ENCODE measurements around the gene SOWAHA.

SOWAHA gene

GRCh38 chr5:132819468-132819867 lies 6.4 kb downstream of the SOWAHA start:
- no peak for DNase-seq
- H3K36me3 Mint-ChIP-seq (ENCODE audit: insufficient read depth), result no peaks in the 10 kb centered on the region
- peaks cover 13 to 42% of the 10 kb centered on the region in 2 donors for H3K27me3 Mint-ChIP-seq
- H3K4me1 Mint-ChIP-seq (ENCODE audit: low read depth in 2 of 2), result peaks cover 4 to 7% of the 10 kb centered on the region in 2 donors
- peak overlapping the region in 1 of 2 donors; percentile 42 for H3K27ac Mint-ChIP-seq
- H3K9me3 Mint-ChIP-seq, result no peaks in the 10 kb centered on the region
- peak overlapping the region in 1 of 2 donors; percentile 60 for H3K4me3 Mint-ChIP-seq
- no peak for ATAC-seq (replicated peaks)

- ATAC-seq (replicated peaks), result peak; percentile 98
- Mint-ChIP-seq H3K27me3 (peaks cover 13 to 50% of the 10 kb centered on the region in 2 donors), H3K9me3 (no peaks in the 10 kb centered on the region), H3K4me3 (peak overlapping the region in 1 of 2 donors; percentile 60), H3K27ac (no peak overlapping the region), H3K36me3 (ENCODE audit: insufficient read depth) (peaks cover 3% of the 10 kb centered on the region), H3K4me1 (ENCODE audit: low read depth in 2 of 2) (peaks cover 4 to 7% of the 10 kb centered on the region in 2 donors)
- peak; percentile 86 to 88 (median 86) for DNase-seq
Observed at GRCh38 chr5:132820162-132820754, 7.2 kb downstream of the SOWAHA start.

- no peaks in the 10 kb centered on the region for H3K9me3 Mint-ChIP-seq
Observed at GRCh38 chr5:132821350-132821749, 8.2 kb downstream of the SOWAHA start.

GRCh38 chr5:132821791-132822190 lies 8.7 kb downstream of the SOWAHA start:
- H3K4me3 Mint-ChIP-seq, result no peak overlapping the region
- DNase-seq (no peak), ATAC-seq (replicated peaks) (no peak)
- peaks cover 23 to 63% of the 10 kb centered on the region in 2 donors for H3K27me3 Mint-ChIP-seq
- H3K4me1 Mint-ChIP-seq (ENCODE audit: low read depth in 2 of 2), result peaks cover 4 to 7% of the 10 kb centered on the region in 2 donors
- H3K9me3 Mint-ChIP-seq, result no peaks in the 10 kb centered on the region
- peaks cover 3% of the 10 kb centered on the region for H3K36me3 Mint-ChIP-seq (ENCODE audit: insufficient read depth)
- no peak overlapping the region for H3K27ac Mint-ChIP-seq

More at GRCh38 chr5:132821350-132821749, 8.2 kb downstream of the SOWAHA start:
- no peak overlapping the region for H3K27ac Mint-ChIP-seq
- DNase-seq, result no peak
- peaks cover 3% of the 10 kb centered on the region for H3K36me3 Mint-ChIP-seq (ENCODE audit: insufficient read depth)
- H3K4me3 Mint-ChIP-seq, result no peak overlapping the region
- peaks cover 4 to 7% of the 10 kb centered on the region in 2 donors for H3K4me1 Mint-ChIP-seq (ENCODE audit: low read depth in 2 of 2)
- ATAC-seq (replicated peaks), result no peak
- H3K27me3 Mint-ChIP-seq, result peaks cover 18 to 58% of the 10 kb centered on the region in 2 donors

GRCh38 chr5:132822650-132823480 lies 9.8 kb downstream of the SOWAHA start:
- ATAC-seq (replicated peaks), result no peak
- DNase-seq, result no peak
- Mint-ChIP-seq H3K4me3 (no peak overlapping the region), H3K27ac (no peak overlapping the region), H3K4me1 (ENCODE audit: low read depth in 2 of 2) (peaks cover 4 to 7% of the 10 kb centered on the region in 2 donors), H3K36me3 (ENCODE audit: insufficient read depth) (peaks cover 3% of the 10 kb centered on the region), H3K27me3 (peaks cover 33 to 73% of the 10 kb centered on the region in 2 donors), H3K9me3 (no peaks in the 10 kb centered on the region)

- Mint-ChIP-seq H3K27me3 (peaks cover 33 to 80% of the 10 kb centered on the region in 2 donors), H3K4me1 (ENCODE audit: low read depth in 2 of 2) (peaks cover 4 to 7% of the 10 kb centered on the region in 2 donors), H3K9me3 (no peaks in the 10 kb centered on the region), H3K27ac (no peak overlapping the region), H3K36me3 (ENCODE audit: insufficient read depth) (peaks cover 3% of the 10 kb centered on the region), H3K4me3 (no peak overlapping the region)
- DNase-seq, result no peak
- ATAC-seq (replicated peaks), result no peak
Observed at GRCh38 chr5:132823481-132824050, 10.5 kb downstream of the SOWAHA start.

GRCh38 chr5:132824426-132824825 lies 11.3 kb downstream of the SOWAHA start:
- Mint-ChIP-seq H3K36me3 (ENCODE audit: insufficient read depth) (peaks cover 3% of the 10 kb centered on the region), H3K9me3 (no peaks in the 10 kb centered on the region), H3K27me3 (peaks cover 38 to 80% of the 10 kb centered on the region in 2 donors), H3K4me3 (peak overlapping the region in 1 of 2 donors; percentile 49), H3K4me1 (ENCODE audit: low read depth in 2 of 2) (peaks cover 8 to 9% of the 10 kb centered on the region in 2 donors), H3K27ac (no peak overlapping the region)
- ATAC-seq (replicated peaks) (no peak), DNase-seq (no peak)

GRCh38 chr5:132825033-132825833 lies 12.1 kb downstream of the SOWAHA start:
- ATAC-seq (replicated peaks) (peak; percentile 7), DNase-seq (no peak)
- Mint-ChIP-seq H3K27ac (no peak overlapping the region), H3K9me3 (no peaks in the 10 kb centered on the region), H3K27me3 (peaks cover 35 to 77% of the 10 kb centered on the region in 2 donors), H3K4me3 (peak overlapping the region in 1 of 2 donors; percentile 49), H3K36me3 (ENCODE audit: insufficient read depth) (peaks cover 3% of the 10 kb centered on the region), H3K4me1 (ENCODE audit: low read depth in 2 of 2) (peaks cover 10% of the 10 kb centered on the region in 2 donors)

GRCh38 chr5:132825834-132826391 lies 12.8 kb downstream of the SOWAHA start:
- Mint-ChIP-seq H3K27me3 (peaks cover 33 to 76% of the 10 kb centered on the region in 2 donors), H3K36me3 (ENCODE audit: insufficient read depth) (peaks cover 3% of the 10 kb centered on the region), H3K4me3 (peak overlapping the region in 1 of 2 donors; percentile 45), H3K9me3 (no peaks in the 10 kb centered on the region), H3K4me1 (ENCODE audit: low read depth in 2 of 2) (peaks cover 8 to 10% of the 10 kb centered on the region in 2 donors), H3K27ac (no peak overlapping the region)
- DNase-seq (no peak), ATAC-seq (replicated peaks) (peak; percentile 31)

- H3K4me1 Mint-ChIP-seq (ENCODE audit: low read depth in 2 of 2), result peaks cover 14 to 16% of the 10 kb centered on the region in 2 donors
- ATAC-seq (replicated peaks), result no peak
- H3K4me3 Mint-ChIP-seq, result peak overlapping the region in 1 of 2 donors; percentile 45
- H3K27ac Mint-ChIP-seq, result no peak overlapping the region
- peaks cover 3% of the 10 kb centered on the region for H3K36me3 Mint-ChIP-seq (ENCODE audit: insufficient read depth)
- no peaks in the 10 kb centered on the region for H3K9me3 Mint-ChIP-seq
- no peak for DNase-seq
- peaks cover 39 to 82% of the 10 kb centered on the region in 2 donors for H3K27me3 Mint-ChIP-seq
Observed at GRCh38 chr5:132826424-132827082, 13.5 kb downstream of the SOWAHA start.

- Mint-ChIP-seq H3K4me3 (no peak overlapping the region), H3K4me1 (ENCODE audit: low read depth in 2 of 2) (peaks cover 14 to 17% of the 10 kb centered on the region in 2 donors), H3K27ac (no peak overlapping the region), H3K9me3 (no peaks in the 10 kb centered on the region), H3K27me3 (peaks cover 39 to 78% of the 10 kb centered on the region in 2 donors), H3K36me3 (ENCODE audit: insufficient read depth) (peaks cover 3% of the 10 kb centered on the region)
- ATAC-seq (replicated peaks) (no peak), DNase-seq (no peak)
Observed at GRCh38 chr5:132827943-132828673, 15.0 kb downstream of the SOWAHA start.

Data from effector memory CD8-positive, alpha-beta T cell (primary cell).